Fibroblast of pulmonary artery (primary cell): ENCODE data around the gene CTU2.

ENCODE experiments used
- DNase-seq: peaks from one replicate; pipeline ENCODE4 v3.0.0-alpha.2; 2010; ENCODE audit warnings: low read depth
- H3K4me3 ChIP-seq: replicated peaks from 2 replicates; pipeline ENCODE4 v1.5.1; 2011; ENCODE audit warnings: low read depth, mild to moderate bottlenecking, control low read depth, low read length, moderate library complexity
- CTCF ChIP-seq: IDR thresholded peaks from 2 replicates; pipeline ENCODE4 v1.5.1; 2011; ENCODE audit warnings: mild to moderate bottlenecking, control low read depth, low read length, inconsistent platforms; ENCODE audit errors: missing control alignments

The CTU2 gene

GRCh38 chr16:88692861-88693260 is 13.4 kb upstream of the CTU2 start:
- DNase-seq = no peak
- TF ChIP-seq CTCF = no peak
- H3K4me3 ChIP-seq = no peak overlapping the region

- no peak overlapping the region for H3K4me3 ChIP-seq
- no peak for TF ChIP-seq CTCF
- DNase-seq = no peak
Measured at GRCh38 chr16:88693420-88694177, 12.7 kb upstream of the CTU2 start.

GRCh38 chr16:88694221-88695087 is 11.8 kb upstream of the CTU2 start:
- DNase-seq = no peak
- TF ChIP-seq CTCF = no peak
- H3K4me3 ChIP-seq = no peak overlapping the region

- no peak for TF ChIP-seq CTCF
- H3K4me3 ChIP-seq = no peak overlapping the region
- no peak for DNase-seq
Measured at GRCh38 chr16:88695218-88695617, 11.1 kb upstream of the CTU2 start.

- TF ChIP-seq CTCF = no peak
- H3K4me3 ChIP-seq = no peak overlapping the region
- no peak for DNase-seq
Measured at GRCh38 chr16:88695753-88696152, 10.6 kb upstream of the CTU2 start.

GRCh38 chr16:88696441-88696840 is 9.9 kb upstream of the CTU2 start:
- no peak for DNase-seq
- TF ChIP-seq CTCF = no peak
- no peak overlapping the region for H3K4me3 ChIP-seq
